BJ (cell line): Measurements from ENCODE around the gene IKZF3. TPM values are rescaled to one million over a fixed set of nuclear protein-coding genes. Genes with fewer than 3 reads are reported as not detected.

Experiments used
- CTCF ChIA-PET: fragments of 350-600 bp; formaldehyde crosslinking; extraction: SDS; loops from one replicate; lab custom pipeline; 2021; ENCODE audit warnings: antibody characterized with exemption, inconsistent platforms; lab: Yijun Ruan, JAX
- POLR2A ChIA-PET: fragments of 300-600 bp; sonication (Branson Sonifier 250); formaldehyde crosslinking; extraction: SDS; loops from one replicate; lab custom pipeline; 2021; ENCODE audit warnings: antibody characterized with exemption; lab: Charles Lee
- DNase-seq: peaks from one replicate; pipeline ENCODE4 v3.0.0-alpha.2; 2011; ENCODE audit warnings: low read depth
- H3K27me3 ChIP-seq: 2 replicates; pipeline ENCODE4 v1.6.0; 2011; ENCODE audit warnings: low read length; ENCODE audit not compliant: control insufficient read depth, insufficient read depth
- H3K36me3 ChIP-seq: 2 replicates; pipeline ENCODE4 v1.5.1; 2011; ENCODE audit warnings: low read length; ENCODE audit not compliant: control insufficient read depth, insufficient read depth
- H3K4me3 ChIP-seq: 2 replicates; pipeline ENCODE4 v1.5.1; 2011; ENCODE audit warnings: low read depth, mild to moderate bottlenecking, control low read depth, low read length
- CTCF ChIP-seq: IDR thresholded peaks from 2 replicates; pipeline ENCODE4 v1.5.1; 2011; ENCODE audit warnings: low read depth, mild to moderate bottlenecking, control low read depth, inconsistent platforms, low read length, moderate library complexity; ENCODE audit not compliant: insufficient read depth
- polyA plus RNA-seq: library from polyadenylated mRNA; depleted of rRNA; stranded (reverse); fragments of >200 nt; gene quantifications from 2 replicates; pipeline ENCODE4 v1.2.3, GENCODE V29; 2011

Gene IKZF3
- polyA plus RNA-seq, 1 experiment, result not detected

DNA sequence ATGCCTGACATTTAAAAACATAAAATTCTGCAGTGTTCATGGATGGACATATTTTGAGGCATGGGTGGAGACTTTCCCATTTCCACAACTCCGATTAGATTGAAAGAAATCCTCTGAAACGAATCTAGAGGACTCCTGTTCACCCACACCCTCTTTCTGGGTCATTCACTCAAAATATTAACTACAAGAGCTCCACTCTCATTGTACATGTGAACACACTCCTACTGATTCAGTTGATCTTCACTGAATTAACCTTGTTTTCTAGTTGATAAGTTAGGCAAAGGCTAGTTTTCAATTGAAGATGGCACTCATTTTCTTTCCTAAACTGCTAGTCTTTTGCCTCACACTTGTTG is 82.3 kb downstream of the IKZF3 start:
- Histone ChIP-seq H3K36me3 (no peaks in the 10 kb centered on the region), H3K4me3 (no peak overlapping the region), H3K27me3 (peaks cover 23% of the 10 kb centered on the region)
- TF ChIP-seq CTCF, result no peak
- ChIA-PET POLR2A (no interaction called here), CTCF (interaction anchor here (1.3 kb wide), 1 partner anchor 160 kb away, joined by 3 read pairs; no protein-coding TSS in a partner anchor)
- no peak for DNase-seq

GRCh38 chr17:39781031-39781860 is 82.9 kb downstream of the IKZF3 start:
- no peaks in the 10 kb centered on the region for H3K36me3 ChIP-seq
- TF ChIP-seq CTCF, result no peak
- H3K4me3 ChIP-seq, result no peak overlapping the region
- CTCF ChIA-PET, result interaction anchor here (0.7 to 1.3 kb wide), 2 partner anchors 36 to 160 kb away, joined by 3 read pairs; no protein-coding TSS in a partner anchor
- DNase-seq, result no peak
- POLR2A ChIA-PET, result no interaction called here
- peaks cover 23% of the 10 kb centered on the region for H3K27me3 ChIP-seq

GRCh38 chr17:39777534-39778365 is 86.4 kb downstream of the IKZF3 start:
- no peak for DNase-seq
- CTCF ChIA-PET, result interaction anchor here (1.4 kb wide), 1 partner anchor 156 kb away, joined by 4 read pairs; no protein-coding TSS in a partner anchor
- Histone ChIP-seq H3K36me3 (no peaks in the 10 kb centered on the region), H3K4me3 (no peak overlapping the region), H3K27me3 (peaks cover 29% of the 10 kb centered on the region)
- POLR2A ChIA-PET, result no interaction called here
- no peak for TF ChIP-seq CTCF

- POLR2A ChIA-PET, result no interaction called here
- Histone ChIP-seq H3K36me3 (no peaks in the 10 kb centered on the region), H3K4me3 (no peak overlapping the region), H3K27me3 (peaks cover 24% of the 10 kb centered on the region)
- no peak for TF ChIP-seq CTCF
- DNase-seq, result no peak
- CTCF ChIA-PET, result no interaction called here
Measured at GRCh38 chr17:39776252-39776651, 87.9 kb downstream of the IKZF3 start.

- POLR2A ChIA-PET, result no interaction called here
- no peak for DNase-seq
- CTCF ChIA-PET, result no interaction called here
- H3K27me3 ChIP-seq, result peaks cover 23% of the 10 kb centered on the region
- no peak for TF ChIP-seq CTCF
- H3K4me3 ChIP-seq, result no peak overlapping the region
- H3K36me3 ChIP-seq, result no peaks in the 10 kb centered on the region
Measured at GRCh38 chr17:39775031-39775430, 89.1 kb downstream of the IKZF3 start.
